ENCODE results near the gene BSCL2.

- TF ChIP-seq CTCF (IDR thresholded peaks at IDR 0.05) (no peak), EZH2 (IDR thresholded peaks at IDR 0.05) (no peak)
These were observed 2.2 kb upstream of the BSCL2 start for GRCh38 chr11:62709247-62710000.
